ENCODE measurements around the gene DOHH.
"Not testable (repeated sequence)": the region's sequence is repeated elsewhere in the genome, so short reads cannot be mapped to it uniquely, and the experiment has no call there.

The DOHH gene

DNA sequence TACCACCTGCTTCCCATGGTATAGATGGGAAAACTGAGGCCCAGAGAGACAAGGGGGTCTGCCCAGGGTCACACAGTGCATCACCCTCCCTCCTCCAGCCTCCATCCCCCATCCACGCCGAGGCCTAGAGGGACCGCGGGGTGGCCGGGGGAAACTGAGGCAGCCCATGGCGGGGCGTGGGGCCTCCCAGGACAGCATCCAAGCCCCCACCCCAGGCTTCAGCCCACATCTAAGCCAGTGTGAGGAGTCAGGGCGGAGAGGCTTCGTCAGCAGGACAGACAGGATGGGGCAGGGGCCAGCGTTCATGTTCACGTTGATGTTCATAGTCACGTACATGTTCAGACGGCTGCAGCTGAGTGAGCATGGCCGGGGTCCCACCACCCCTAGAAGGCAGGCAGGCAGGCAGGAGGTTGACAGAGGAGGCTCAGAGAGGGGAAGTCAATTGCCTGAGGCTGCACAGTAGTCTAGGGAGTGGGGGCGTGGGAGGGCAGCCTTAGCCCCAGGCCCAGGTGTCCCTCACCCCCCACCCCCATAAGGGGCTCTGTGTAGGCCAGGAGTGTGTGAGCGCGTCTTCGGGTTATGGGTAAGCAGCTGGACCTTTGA is 43.4 kb downstream of the DOHH start:
- no peak for DNase-seq

GRCh38 chr19:3455960-3456601 is 44.4 kb downstream of the DOHH start:
- no peak for DNase-seq

DNA sequence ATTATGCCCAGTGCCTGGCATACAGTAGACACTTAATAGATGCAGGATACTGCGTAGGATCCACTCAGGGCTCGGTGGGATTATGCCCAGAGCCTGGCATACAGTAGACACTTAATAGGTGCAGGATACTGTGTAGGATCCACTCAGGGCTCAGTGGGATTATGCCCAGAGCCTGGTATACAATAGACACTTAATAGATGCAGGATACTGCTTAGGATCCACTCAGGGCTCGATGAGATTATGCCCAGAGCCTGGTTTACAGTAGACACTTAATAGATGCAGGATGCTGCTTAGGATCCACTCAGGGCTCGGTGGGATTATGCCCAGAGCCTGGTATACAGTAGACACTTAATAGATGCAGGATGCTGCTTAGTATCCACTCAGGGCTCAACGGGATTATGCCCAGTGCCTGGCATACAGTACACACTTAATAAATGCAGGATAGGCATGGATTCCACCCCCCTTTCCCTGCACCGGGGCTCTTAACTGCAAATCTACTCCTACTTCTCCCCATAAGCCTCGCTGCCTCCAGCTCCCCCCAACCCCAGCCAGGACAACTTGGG is 45.0 kb downstream of the DOHH start:
- DNase-seq: no peak

DNA sequence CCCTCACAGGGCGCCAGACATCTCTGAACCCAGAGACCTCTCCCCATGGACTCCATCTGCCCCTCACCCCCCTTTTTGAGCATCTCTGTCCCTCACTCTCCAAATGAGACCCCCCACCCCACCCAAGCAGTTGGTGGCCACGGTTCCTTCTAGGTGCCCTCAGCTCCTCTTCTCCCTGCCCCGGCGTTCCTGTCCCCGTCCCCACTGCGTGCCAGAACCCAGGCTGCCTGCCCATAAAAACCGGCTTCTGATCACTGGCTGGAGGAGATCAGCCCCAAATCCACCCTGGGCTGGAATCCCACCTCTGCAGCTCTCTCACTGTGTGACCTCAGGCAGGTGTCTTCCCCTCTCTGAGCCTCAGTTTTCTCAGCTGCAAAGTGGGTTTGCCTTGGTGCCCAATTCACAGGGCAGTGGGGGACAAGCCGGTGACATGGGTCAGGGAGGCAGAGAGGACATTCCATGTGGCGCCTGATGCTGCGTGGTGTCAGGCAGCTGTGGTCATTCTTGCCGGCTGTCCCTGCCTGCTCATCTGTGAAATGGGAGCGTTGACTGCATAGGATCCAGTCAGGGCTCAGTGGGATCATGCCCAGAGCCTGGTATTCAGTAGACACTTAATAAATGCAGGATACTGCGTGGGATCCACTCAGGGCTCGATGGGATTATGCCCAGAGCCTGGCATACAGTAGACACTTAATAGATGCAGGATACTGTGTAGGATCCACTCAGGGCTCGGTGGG is 45.6 kb downstream of the DOHH start:
- no peak for DNase-seq

DNA sequence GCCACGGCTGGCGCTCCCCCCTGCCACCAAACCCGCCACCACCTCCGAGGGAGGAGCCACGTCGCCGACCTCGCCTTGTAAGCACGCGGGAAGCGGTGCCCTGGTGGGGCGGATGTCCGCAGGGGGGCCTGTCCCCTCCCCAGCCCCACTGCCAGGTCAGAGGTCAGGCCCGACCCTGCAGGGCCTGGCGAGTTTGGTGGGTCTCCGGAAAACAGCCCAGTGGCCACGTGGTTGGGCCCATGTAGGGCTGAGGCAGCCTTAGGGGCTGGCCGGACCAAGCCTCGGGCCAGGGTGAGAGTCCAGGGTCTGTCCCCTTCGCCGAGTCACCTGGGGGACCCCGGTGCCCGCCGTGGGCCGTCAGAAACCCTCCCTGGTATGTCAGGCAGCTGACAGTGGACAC is 46.6 kb downstream of the DOHH start:
- no peak for DNase-seq

DNA sequence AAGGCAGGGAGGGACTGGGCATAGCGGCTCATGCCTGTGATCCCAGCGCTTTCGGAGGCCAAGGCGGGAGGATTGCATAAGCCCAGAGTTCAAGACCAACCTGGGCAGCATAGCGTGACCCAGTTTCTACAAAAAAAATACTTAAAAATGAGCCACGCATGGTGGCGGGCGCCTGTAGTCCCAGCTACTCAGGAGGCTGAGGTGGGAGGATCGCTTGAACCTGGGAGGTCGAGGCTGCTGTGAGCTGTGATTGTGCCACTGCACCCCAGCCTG is 47.6 kb downstream of the DOHH start:
- DNase-seq: not testable (repeated sequence)

DNA sequence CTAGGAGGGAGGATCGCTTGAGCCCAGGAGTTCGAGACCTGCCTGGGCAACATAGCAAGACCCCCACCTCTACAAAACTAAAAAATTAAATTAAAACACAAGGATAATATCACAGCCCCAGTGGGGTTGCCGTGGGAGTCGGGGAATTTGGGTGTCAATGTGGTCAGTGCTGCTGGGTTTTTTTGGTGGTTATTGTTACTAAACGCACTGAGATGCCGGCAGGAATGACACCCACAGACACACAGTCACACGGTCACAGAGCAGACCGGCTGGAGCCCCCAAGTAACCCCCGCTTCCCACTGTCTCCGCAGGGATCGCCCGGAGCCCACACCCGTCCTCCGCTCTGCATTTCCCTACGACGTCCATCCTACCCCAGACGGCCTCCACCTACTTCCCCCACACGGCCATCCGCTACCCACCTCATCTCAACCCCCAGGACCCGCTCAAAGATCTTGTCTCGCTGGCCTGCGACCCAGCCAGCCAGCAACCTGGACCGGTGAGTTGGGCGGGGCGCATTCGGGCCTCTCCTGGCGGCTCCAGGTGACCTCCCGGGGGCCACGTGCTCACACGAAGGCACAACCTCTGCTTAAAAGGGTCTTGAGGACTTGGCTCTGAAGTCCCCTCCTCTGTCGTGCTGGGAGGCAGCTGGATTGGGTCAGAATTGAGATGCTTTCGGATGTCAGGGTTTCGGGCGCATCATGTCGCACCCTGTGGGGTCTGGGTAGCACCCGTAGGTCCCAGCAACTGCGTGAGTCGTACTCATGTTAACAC is 48.1 kb downstream of the DOHH start:
- DNase-seq: no peak

- no peak for DNase-seq
Observed at GRCh38 chr19:3451451-3451866, 49.0 kb downstream of the DOHH start.

GRCh38 chr19:3450796-3451411 is 49.6 kb downstream of the DOHH start:
- peak; percentile 83 for DNase-seq

- DNase-seq: no peak
Observed at GRCh38 chr19:3448616-3449334, 51.7 kb downstream of the DOHH start.

DNA sequence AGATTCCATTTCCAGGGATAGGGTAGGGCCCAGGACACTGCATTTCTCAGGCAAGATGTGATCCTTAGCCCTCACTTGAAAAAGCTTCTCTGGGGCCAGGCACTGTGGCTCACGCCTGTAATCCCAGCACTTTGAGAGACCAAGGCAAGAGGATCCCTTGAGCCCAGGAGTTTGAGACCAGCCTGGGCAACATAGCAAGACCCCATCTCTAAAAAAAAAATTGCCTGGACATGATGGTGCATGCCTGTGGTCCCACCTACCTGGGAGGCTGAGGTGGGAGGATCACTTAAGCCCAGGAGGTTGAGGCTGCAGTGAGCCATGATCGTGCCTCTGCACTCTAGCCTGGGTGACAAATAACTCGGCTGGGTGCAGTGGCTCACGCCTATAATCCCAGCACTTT is 53.8 kb downstream of the DOHH start:
- DNase-seq: not testable (repeated sequence)

- DNase-seq: no peak
Observed at GRCh38 chr19:3444695-3445234, 55.7 kb downstream of the DOHH start.

DNA sequence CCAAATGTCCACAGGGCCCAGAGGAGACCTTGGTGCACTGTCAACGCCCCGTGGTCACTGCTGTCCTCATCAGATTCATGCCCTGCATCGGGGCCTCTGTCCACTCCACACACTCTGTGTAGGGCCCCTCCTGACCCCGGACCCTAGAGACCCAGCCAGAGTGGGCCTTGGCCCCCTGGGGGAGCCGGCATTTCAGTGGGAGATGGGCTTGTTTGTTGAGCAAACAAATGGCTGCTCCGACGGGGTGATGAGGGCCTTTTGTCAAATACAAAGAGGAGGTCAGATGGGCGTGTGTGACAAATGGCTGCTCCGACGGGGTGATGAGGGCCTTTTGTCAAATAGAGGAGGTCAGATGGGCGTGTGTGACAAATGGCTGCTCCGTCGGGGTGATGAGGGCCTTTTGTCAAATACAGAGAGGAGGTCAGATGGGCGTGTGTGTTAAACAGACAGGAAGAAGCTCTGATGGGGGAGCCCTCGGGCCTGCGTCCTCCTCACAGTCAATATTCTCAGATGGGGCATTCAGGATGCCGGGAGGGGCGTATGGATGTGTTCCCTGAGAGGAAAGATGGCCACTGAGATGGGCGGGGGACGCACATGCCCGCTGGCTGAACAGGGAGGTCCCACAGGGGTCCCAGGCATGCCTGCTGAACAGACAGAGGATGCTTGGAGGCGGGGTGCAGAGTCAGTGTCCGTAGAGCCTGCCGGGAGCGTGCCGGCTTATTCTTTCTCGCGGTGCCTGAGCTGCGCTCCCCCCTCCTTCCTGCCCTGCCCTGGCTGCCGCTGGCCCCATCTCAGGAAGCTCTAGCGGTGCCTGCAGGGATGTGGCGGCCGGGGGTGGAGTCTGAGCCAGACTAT is 56.4 kb downstream of the DOHH start:
- no peak for DNase-seq

- DNase-seq: no peak
Observed at GRCh38 chr19:3442487-3443071, 57.9 kb downstream of the DOHH start.

- no peak for DNase-seq
Observed at GRCh38 chr19:3441986-3442329, 58.5 kb downstream of the DOHH start.

DNA sequence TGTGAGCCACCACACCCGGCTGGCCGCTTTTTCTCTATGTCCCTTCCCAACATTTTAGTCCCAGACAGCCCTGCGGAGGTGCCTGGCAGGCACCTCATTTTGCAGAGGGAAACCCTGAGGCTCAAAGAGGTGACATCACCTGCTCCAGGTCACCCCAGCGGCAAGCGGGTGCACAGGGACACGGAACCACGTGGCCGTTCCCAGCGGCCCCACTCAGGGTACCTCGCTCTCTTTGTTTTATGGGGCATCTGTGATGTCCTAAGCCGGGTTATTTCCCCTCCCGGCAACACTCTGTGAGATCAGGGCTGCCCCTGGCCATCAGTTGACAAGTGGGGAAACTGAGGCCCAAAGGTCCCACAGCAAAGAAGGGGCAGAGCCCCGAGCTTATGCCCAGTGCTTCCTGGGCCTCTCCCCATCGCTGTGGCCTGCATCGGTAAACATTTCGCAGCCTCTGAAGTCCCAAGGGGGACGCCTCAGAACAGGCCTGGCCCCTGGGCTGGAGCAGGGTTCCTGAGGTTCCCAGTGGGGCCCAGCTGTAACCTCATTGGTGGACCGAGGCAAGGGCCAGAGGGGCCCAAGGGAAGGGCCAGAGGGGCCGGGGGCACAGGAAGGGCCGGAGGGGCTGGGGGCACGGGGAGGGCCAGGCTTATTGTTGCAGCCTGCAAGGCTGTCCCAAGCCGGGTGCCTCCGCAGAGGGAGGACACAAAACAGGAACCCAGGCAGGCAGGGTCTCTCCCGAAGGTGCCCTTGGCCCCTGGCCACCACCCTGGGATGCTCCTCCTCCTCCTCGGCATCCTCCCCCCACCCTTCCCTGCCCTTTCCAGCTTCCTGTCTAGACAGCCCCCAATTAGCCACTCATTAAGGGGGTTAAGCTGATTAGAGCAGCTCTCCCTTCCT is 59.1 kb downstream of the DOHH start:
- DNase-seq: no peak

Measured in T1000 (cell line).